K562 (cell line): Measurements from ENCODE around the gene PLXNA3. TPM values are rescaled to one million over a fixed set of nuclear protein-coding genes. Genes with fewer than 3 reads are reported as not detected.

Experiments used
- ATAC-seq: fragments of 200-7000 bp; cut with Tn5 transposase; 3 replicates; pipeline ENCODE4 v1.9.1; 2020; ENCODE audit warnings: moderate library complexity
- BruUV-seq: library from RNA; stranded (reverse); fragments of 400-500 nt; replicated peaks from 2 replicates; lab custom pipeline; 2021; lab: Mats Ljungman, UMichigan
- CTCF ChIA-PET: fragments of 300-600 bp; formaldehyde crosslinking; extraction: SDS; loops from one replicate; lab custom pipeline; 2021; ENCODE audit warnings: low intra/inter-chr PET ratio; lab: Yijun Ruan, JAX
- POLR2A ChIA-PET: fragments of 300-600, 350-650 bp; sonication (Branson Sonifier 250); formaldehyde crosslinking; extraction: SDS; loops from one replicate; lab custom pipeline; 2021; ENCODE audit warnings: antibody characterized with exemption, inconsistent platforms; lab: Yijun Ruan, JAX
- DNase-seq, 4 experiments: peaks; one replicate each; pipeline versions ENCODE4 v3.0.0 to v3.0.0-alpha.2; 2011 to 2018; ENCODE audit warnings: low spot score in 3 of 4, mixed read lengths in 3 of 4; ENCODE audit errors: extremely low read depth in 1 of 4
- FAIRE-seq: peaks from 2 replicates; lab custom pipeline; 2011; peaks lifted over from hg19 to GRCh38; lab: Jason Lieb, UNC
- H2AFZ ChIP-seq: 2 replicates; pipeline ENCODE4 v1.6.0; 2011; ENCODE audit warnings: low read depth, low read length, control low read depth, inconsistent platforms
- H3K27ac ChIP-seq: fragments of 200-600 bp; 3 replicates; pipeline ENCODE4 v1.8.0; 2011; ENCODE audit warnings: low read depth, mild to moderate bottlenecking, control low read depth, inconsistent platforms, low read length, moderate library complexity, mixed read lengths; ENCODE audit errors: extremely low read depth
- H3K27me3 ChIP-seq, 2 experiments: fragments of 300-600 bp in 1 of 2; 2 replicates in 1 of 2; 3 replicates in 1 of 2; pipeline versions ENCODE4 v1.6.0 to v1.8.0; 2011; ENCODE audit warnings: inconsistent platforms in 2 of 2, low read length in 2 of 2, mild to moderate bottlenecking in 1 of 2, mixed read lengths in 1 of 2, moderate library complexity in 1 of 2; ENCODE audit not compliant: control insufficient read depth in 2 of 2, insufficient read depth in 2 of 2
- H3K36me3 ChIP-seq: fragments of 300-600 bp; 3 replicates; pipeline ENCODE4 v1.8.0; 2011; ENCODE audit warnings: mild to moderate bottlenecking, low read length, inconsistent platforms; ENCODE audit not compliant: control insufficient read depth, insufficient read depth
- H3K4me1 ChIP-seq, 2 experiments: fragments of 200-600 bp in 1 of 2; replicated peaks in 1 of 2; 2 replicates in 1 of 2; 3 replicates in 1 of 2; pipeline versions ENCODE4 v1.5.1 to v1.8.0; 2011; ENCODE audit warnings: inconsistent platforms in 2 of 2, low read length in 2 of 2, mild to moderate bottlenecking in 1 of 2, mixed read lengths in 1 of 2, moderate library complexity in 1 of 2; ENCODE audit not compliant: control insufficient read depth in 2 of 2, insufficient read depth in 2 of 2
- H3K4me2 ChIP-seq: 2 replicates; pipeline ENCODE4 v1.6.1; 2011; ENCODE audit warnings: low read length, control low read depth, inconsistent platforms, mixed read lengths; ENCODE audit not compliant: insufficient read depth
- H3K4me3 ChIP-seq: fragments of 200-600 bp; sonication (generic), shearing (Covaris generic); 2 replicates; pipeline ENCODE4 v1.5.1; 2016; ENCODE audit warnings: control low read depth, inconsistent platforms
- H3K79me2 ChIP-seq: fragments of 200-600 bp; 3 replicates; pipeline ENCODE4 v1.8.0; 2011; ENCODE audit warnings: low read length, inconsistent platforms; ENCODE audit not compliant: control insufficient read depth, insufficient read depth
- H3K9ac ChIP-seq, 2 experiments: 2 replicates each; pipeline versions ENCODE4 v1.6.0 to v1.6.1; 2011; ENCODE audit warnings: low read depth in 2 of 2, low read length in 2 of 2, control low read depth in 1 of 2, inconsistent platforms in 1 of 2, mild to moderate bottlenecking in 1 of 2, mixed read lengths in 1 of 2; ENCODE audit not compliant: insufficient read depth in 1 of 2
- H3K9me1 ChIP-seq: one replicate; pipeline ENCODE4 v1.6.0; 2011; ENCODE audit warnings: inconsistent platforms, mild to moderate bottlenecking, low read length, moderate library complexity; ENCODE audit not compliant: control insufficient read depth, insufficient read depth
- H3K9me3 ChIP-seq: replicated peaks from 2 replicates; pipeline ENCODE4 v1.5.1; 2011; ENCODE audit warnings: low read depth, low read length, inconsistent platforms; ENCODE audit not compliant: control insufficient read depth, insufficient read depth
- H4K20me1 ChIP-seq: replicated peaks from 2 replicates; pipeline ENCODE4 v1.6.1; 2011; ENCODE audit warnings: low read length, inconsistent platforms, mixed read lengths; ENCODE audit not compliant: control insufficient read depth, insufficient read depth
- ARNT ChIP-seq, 2 experiments: fragments of 450-650 bp; IDR thresholded peaks; 2 replicates each; pipeline ENCODE4 v1.6.1; 2016; ENCODE audit warnings: mild to moderate bottlenecking in 1 of 2
- CTBP1 ChIP-seq: fragments of 450-650 bp; IDR thresholded peaks from 2 replicates; pipeline ENCODE4 v1.6.1; 2016; ENCODE audit warnings: borderline replicate concordance
- GTF2E2 ChIP-seq: fragments of 200-800 bp; sonication (Bioruptor generic); IDR thresholded peaks from 2 replicates; pipeline ENCODE4 v1.6.1; 2016; ENCODE audit warnings: missing genetic modification characterization, missing compliant biosample characterization
- MEF2A ChIP-seq: IDR thresholded peaks from 2 replicates; pipeline ENCODE4 v1.6.1; 2011; ENCODE audit warnings: low read depth, mild to moderate bottlenecking, low read length, moderate library complexity; ENCODE audit not compliant: control insufficient read depth
- MTA1 ChIP-seq: fragments of 450-650 bp; IDR thresholded peaks from 2 replicates; pipeline ENCODE4 v1.6.1; 2017; ENCODE audit warnings: borderline replicate concordance
- NR2C2 ChIP-seq, 2 experiments: fragments of 200-800 bp in 1 of 2; sonication (Bioruptor generic) in 1 of 2; sonication (generic) in 1 of 2; formaldehyde crosslinking in 1 of 2; IDR thresholded peaks; 2 replicates each; pipeline versions ENCODE4 v1.6.1 to v1.8.0; 2016 to 2022; ENCODE audit warnings: mild to moderate bottlenecking in 1 of 2, missing compliant biosample characterization in 1 of 2, missing genetic modification characterization in 1 of 2, missing genetic modification reagents in 1 of 2
- NUFIP1 ChIP-seq: fragments of 450-650 bp; IDR thresholded peaks from 2 replicates; pipeline ENCODE4 v1.6.1; 2018; ENCODE audit not compliant: partially characterized antibody
- PTBP1 ChIP-seq: fragments of 200-400 bp; formaldehyde crosslinking; IDR thresholded peaks from 2 replicates; pipeline ENCODE4 v1.6.1; 2017; ENCODE audit warnings: low read depth, low read length
- SREBF1 ChIP-seq: fragments of 150-350 bp; IDR thresholded peaks from 2 replicates; pipeline ENCODE4 v1.6.1; 2014; ENCODE audit warnings: antibody characterized with exemption, low read depth, low read length, borderline replicate concordance
- WHSC1 ChIP-seq: IDR thresholded peaks from one replicate; pipeline ENCODE4 v1.6.1; 2012; ENCODE audit warnings: low read length, control low read depth, inconsistent platforms
- ZNF121 ChIP-seq: sonication (generic); formaldehyde crosslinking; conservative IDR thresholded peaks from 2 replicates; pipeline ENCODE4 v1.8.0; 2022; ENCODE audit warnings: missing genetic modification reagents
- ZNF253 ChIP-seq: fragments of 250-450 bp; sonication (Bioruptor Pico); conservative IDR thresholded peaks from 2 replicates; pipeline ENCODE4 v1.6.1; 2021; ENCODE audit warnings: mild to moderate bottlenecking
- ZNF3 ChIP-seq: fragments of 250-450 bp; sonication (Bioruptor Pico); IDR thresholded peaks from 2 replicates; pipeline ENCODE4 v1.5.0; 2021; ENCODE audit warnings: mild to moderate bottlenecking, moderate library complexity
- ZNF316 ChIP-seq: fragments of 450-650 bp; IDR thresholded peaks from 2 replicates; pipeline ENCODE4 v1.6.1; 2016
- ZNF655 ChIP-seq: fragments of 250-450 bp; sonication (Bioruptor Pico); IDR thresholded peaks from 2 replicates; pipeline ENCODE4 v1.5.0; 2021
- WGBS: fragments of 100-300 bp; shearing (Covaris generic); methylation state at CpG from one replicate; pipeline ENCODE4 v1.1.6; 2016; ENCODE audit warnings: low coverage, mixed read lengths; ENCODE audit not compliant: insufficient coverage; ENCODE audit errors: missing lambda C conversion rate; 5-methylcytosine and 5-hydroxymethylcytosine counted together
- in situ Hi-C: fragments of 300-500 bp; cut with MboI; formaldehyde crosslinking; loops from 4 replicates; pipeline ENCODE4 v1.15.0; 2018; ENCODE audit warnings: inconsistent platforms, mixed read lengths
- intact Hi-C: fragments of 100-400 bp; cut with micrococcal nuclease; formaldehyde crosslinking; loops from 2 replicates; pipeline ENCODE4 v1.14.2; 2022
- polyA plus RNA-seq, 8 experiments: library from polyadenylated mRNA; depleted of rRNA in 4 of 8; stranded (reverse) in 5 of 8; unstranded in 3 of 8; fragments of >200 nt; fragmentation: Nextera tagmentation in 2 of 8; fragmentation: Illumina TruSeq in 1 of 8; extraction: Ambion mirVana in 2 of 8; extraction: Trizol in 1 of 8; gene quantifications; 2 replicates each; pipeline versions ENCODE4 v1.2.1 to v1.2.3, GENCODE V29; 2011 to 2014; ENCODE audit warnings: inconsistent platforms in 1 of 8, missing spikeins in 1 of 8
- total RNA-seq, 7 experiments: library from RNA; depleted of rRNA in 6 of 7; stranded (reverse); fragments of >200 nt in 6 of 7; fragmentation: Illumina TruSeq in 2 of 7; extraction: Trizol in 2 of 7; gene quantifications; 2 replicates each; pipeline versions ENCODE4 v1.2.1 to v1.2.3, GENCODE V29; 2011 to 2021; ENCODE audit warnings: low replicate concordance in 1 of 7

Gene PLXNA3
- total and polyA plus RNA-seq, 9 of the 15 experiments (the other 6 are each of a cell fraction or from before 2014, with no cell fraction given), result 0.32 to 47.8 (median 7.5) TPM

GRCh38 chrX:154494715-154495114, 36.6 kb downstream of the PLXNA3 start:
- Histone ChIP-seq H3K27ac (peak overlapping the region; percentile 87), H4K20me1 (peaks cover under 1% of the 10 kb centered on the region; the same call in 1 of the 2 replicates), H3K9me3 (no peaks in the 10 kb centered on the region), H3K27me3 (no peaks in the 10 kb centered on the region), H3K9me1 (no peaks in the 10 kb centered on the region)
- no peak for FAIRE-seq
- ATAC-seq, result no peak
- TF ChIP-seq ZNF121 (CRISPR knock-in tag) (peak; percentile 59), MEF2A (no peak)
- TF ChIP-seq, all 486 proteins: peak for 1
- intact Hi-C loops (loop anchor here (5.0 to 10.0 kb wide), 2 partner anchors 33 to 120 kb away; partner anchors contain the start of genes EMD and FLNA), in situ Hi-C loops (no loop called here)
- H2AFZ ChIP-seq, result 0 out of 2 replicates have a peak overlapping the region, but pooled peaks have one; percentile 24
- peaks cover 42 to 46% of the 10 kb centered on the region in 2 experiments for H3K4me1 ChIP-seq
- ChIA-PET POLR2A (no interaction called here), CTCF (interaction anchor here (1.5 kb wide), 1 partner anchor 40 kb away, joined by 4 read pairs; no protein-coding TSS in a partner anchor)
- peaks cover 12% of the 10 kb centered on the region for H3K79me2 ChIP-seq
- H3K36me3 ChIP-seq, result no peaks in the 10 kb centered on the region
- no TSS peak for BruUV-seq
- H3K4me2 ChIP-seq, result peak overlapping the region; percentile 43
- DNase-seq, result no peak
- H3K9ac ChIP-seq, result peak overlapping the region; percentile 56 to 66; a peak in 3 of 4 replicates
- H3K4me3 ChIP-seq, result no peak overlapping the region
- 31% methylated on average over 3 of the region's 3 CpGs for WGBS

GRCh38 chrX:154495472-154495922, 37.4 kb downstream of the PLXNA3 start:
- in situ Hi-C loops, result no loop called here
- peak; percentile 30 to 84 (median 54) for DNase-seq
- peak overlapping the region; percentile 87 for H3K27ac ChIP-seq
- no peak for TF ChIP-seq ZNF3
- peak; percentile 99 for TF ChIP-seq ZNF316
- no peak for TF ChIP-seq WHSC1
- TF ChIP-seq ZNF655 (CRISPR knock-in tag), result no peak
- TF ChIP-seq NR2C2 (CRISPR knock-in tag; IDR thresholded peaks at IDR 0.05), result no peak
- TF ChIP-seq NR2C2 (tag; IDR thresholded peaks at IDR 0.05), result 0 out of 2 replicates have a peak, but pooled peaks have one; percentile 36
- TF ChIP-seq CTBP1, result peak; percentile 71; the same call in 1 of the 2 replicates
- TF ChIP-seq NUFIP1, result no peak
- TF ChIP-seq PTBP1, result no peak
- no peak for TF ChIP-seq MTA1
- TF ChIP-seq SREBF1, result no peak
- no peak for TF ChIP-seq ARNT (IDR thresholded peaks at IDR 0.05)
- no peak for TF ChIP-seq GTF2E2 (tag)
- no peak for TF ChIP-seq ZNF253 (CRISPR knock-in tag)

More at GRCh38 chrX:154495472-154495922, 37.4 kb downstream of the PLXNA3 start:
- Histone ChIP-seq H3K9ac (peak overlapping the region in 1 of 2 experiments; percentile 52; a peak in 2 of 4 replicates), H2AFZ (0 out of 2 replicates have a peak overlapping the region, but pooled peaks have one; percentile 45), H3K27me3 (no peaks in the 10 kb centered on the region), H3K4me3 (no peak overlapping the region), H3K4me2 (peak overlapping the region; percentile 43; the same call in 1 of the 2 replicates), H3K9me1 (no peaks in the 10 kb centered on the region), H3K4me1 (peaks cover 41 to 42% of the 10 kb centered on the region in 2 experiments), H3K79me2 (peaks cover 7% of the 10 kb centered on the region; the same call in 2 of the 3 replicates), H3K36me3 (no peaks in the 10 kb centered on the region), H3K9me3 (no peaks in the 10 kb centered on the region), H4K20me1 (no peaks in the 10 kb centered on the region)
- intact Hi-C loops, result loop anchor here (10.0 kb wide), 1 partner anchor 121 kb away; the partner anchor contains the start of genes EMD and FLNA
- FAIRE-seq (peak; percentile 99), ATAC-seq (peak; percentile 82)
- BruUV-seq, result no TSS peak
- POLR2A ChIA-PET, result interaction anchor here (0.8 to 1.3 kb wide), 3 partner anchors 9 to 268 kb away, joined by 3 to 6 read pairs (median 4); partner anchors contain the start of gene UBL4A
- 6% methylated on average over 6 of the region's 6 CpGs for WGBS
- CTCF ChIA-PET, result interaction anchor here (1.5 kb wide), 1 partner anchor 39 kb away, joined by 4 read pairs; no protein-coding TSS in a partner anchor
